PC-9 (cell line): ENCODE results near the gene CKAP4.

Experiments used
- EZH2 ChIP-seq: fragments of 200-600 bp; sonication (generic); IDR thresholded peaks from 2 replicates; pipeline ENCODE4 v1.8.0; 2017; ENCODE audit warnings: antibody characterized with exemption, low read depth
- TF ChIP-seq, protein P1 (sequence below): fragments of 200-600 bp; sonication (generic); conservative IDR thresholded peaks from 2 replicates; pipeline ENCODE4 v1.6.1; 2017; ENCODE audit warnings: mixed run types, antibody characterized with exemption, mild to moderate bottlenecking, moderate library complexity

DNA sequence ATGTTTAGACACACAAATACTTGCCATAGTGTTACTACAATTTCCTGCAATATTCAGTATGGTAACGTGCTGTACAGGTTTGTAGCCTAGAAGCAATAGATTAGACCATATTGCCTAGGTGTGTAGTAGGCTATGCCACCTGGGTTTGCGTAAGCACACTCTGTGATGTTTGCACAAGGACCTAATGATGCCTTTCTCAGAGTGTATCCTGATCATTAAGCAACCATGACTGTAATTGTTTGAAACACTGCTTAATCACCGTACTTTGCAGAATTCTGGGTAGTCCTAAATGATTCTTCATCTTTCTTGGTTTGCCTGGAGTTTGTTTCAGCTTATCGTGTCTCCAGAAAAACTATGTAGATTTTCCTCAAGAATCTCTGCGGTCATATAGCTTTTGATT, 43.5 kb upstream of the CKAP4 start:
- TF ChIP-seq, protein P1, sequence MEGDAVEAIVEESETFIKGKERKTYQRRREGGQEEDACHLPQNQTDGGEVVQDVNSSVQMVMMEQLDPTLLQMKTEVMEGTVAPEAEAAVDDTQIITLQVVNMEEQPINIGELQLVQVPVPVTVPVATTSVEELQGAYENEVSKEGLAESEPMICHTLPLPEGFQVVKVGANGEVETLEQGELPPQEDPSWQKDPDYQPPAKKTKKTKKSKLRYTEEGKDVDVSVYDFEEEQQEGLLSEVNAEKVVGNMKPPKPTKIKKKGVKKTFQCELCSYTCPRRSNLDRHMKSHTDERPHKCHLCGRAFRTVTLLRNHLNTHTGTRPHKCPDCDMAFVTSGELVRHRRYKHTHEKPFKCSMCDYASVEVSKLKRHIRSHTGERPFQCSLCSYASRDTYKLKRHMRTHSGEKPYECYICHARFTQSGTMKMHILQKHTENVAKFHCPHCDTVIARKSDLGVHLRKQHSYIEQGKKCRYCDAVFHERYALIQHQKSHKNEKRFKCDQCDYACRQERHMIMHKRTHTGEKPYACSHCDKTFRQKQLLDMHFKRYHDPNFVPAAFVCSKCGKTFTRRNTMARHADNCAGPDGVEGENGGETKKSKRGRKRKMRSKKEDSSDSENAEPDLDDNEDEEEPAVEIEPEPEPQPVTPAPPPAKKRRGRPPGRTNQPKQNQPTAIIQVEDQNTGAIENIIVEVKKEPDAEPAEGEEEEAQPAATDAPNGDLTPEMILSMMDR, result no peak
- TF ChIP-seq EZH2, result no peak
